ENCODE results near the gene LDLRAD4.

DNA sequence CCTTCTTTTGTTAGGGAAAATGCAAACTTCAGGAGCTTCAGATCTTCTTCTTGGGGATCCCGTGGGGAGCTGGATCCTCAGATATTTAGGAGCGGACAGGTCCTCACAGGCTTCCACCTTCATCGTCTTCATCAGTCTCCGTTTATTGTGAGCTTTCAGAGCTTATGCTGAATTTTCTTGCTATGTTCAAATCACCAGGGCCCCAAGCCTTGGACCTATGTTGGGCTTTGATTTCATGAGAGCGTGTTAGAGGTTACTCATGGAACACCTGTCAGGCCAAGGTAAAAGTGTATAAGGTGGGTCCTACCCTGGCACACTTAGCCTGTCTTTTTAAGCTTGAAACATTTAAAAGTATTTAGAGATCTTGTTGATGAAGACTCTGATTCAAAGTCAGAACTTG is 294.9 kb downstream of the LDLRAD4 start:
- TF ChIP-seq, protein P1, sequence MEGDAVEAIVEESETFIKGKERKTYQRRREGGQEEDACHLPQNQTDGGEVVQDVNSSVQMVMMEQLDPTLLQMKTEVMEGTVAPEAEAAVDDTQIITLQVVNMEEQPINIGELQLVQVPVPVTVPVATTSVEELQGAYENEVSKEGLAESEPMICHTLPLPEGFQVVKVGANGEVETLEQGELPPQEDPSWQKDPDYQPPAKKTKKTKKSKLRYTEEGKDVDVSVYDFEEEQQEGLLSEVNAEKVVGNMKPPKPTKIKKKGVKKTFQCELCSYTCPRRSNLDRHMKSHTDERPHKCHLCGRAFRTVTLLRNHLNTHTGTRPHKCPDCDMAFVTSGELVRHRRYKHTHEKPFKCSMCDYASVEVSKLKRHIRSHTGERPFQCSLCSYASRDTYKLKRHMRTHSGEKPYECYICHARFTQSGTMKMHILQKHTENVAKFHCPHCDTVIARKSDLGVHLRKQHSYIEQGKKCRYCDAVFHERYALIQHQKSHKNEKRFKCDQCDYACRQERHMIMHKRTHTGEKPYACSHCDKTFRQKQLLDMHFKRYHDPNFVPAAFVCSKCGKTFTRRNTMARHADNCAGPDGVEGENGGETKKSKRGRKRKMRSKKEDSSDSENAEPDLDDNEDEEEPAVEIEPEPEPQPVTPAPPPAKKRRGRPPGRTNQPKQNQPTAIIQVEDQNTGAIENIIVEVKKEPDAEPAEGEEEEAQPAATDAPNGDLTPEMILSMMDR (IDR thresholded peaks at IDR 0.05) = no peak
- no peak for TF ChIP-seq POLR2A (IDR thresholded peaks at IDR 0.05)

All from lower leg skin (tissue), 3 donors.